ENCODE results near the gene NEBL.

NEBL gene

DNA sequence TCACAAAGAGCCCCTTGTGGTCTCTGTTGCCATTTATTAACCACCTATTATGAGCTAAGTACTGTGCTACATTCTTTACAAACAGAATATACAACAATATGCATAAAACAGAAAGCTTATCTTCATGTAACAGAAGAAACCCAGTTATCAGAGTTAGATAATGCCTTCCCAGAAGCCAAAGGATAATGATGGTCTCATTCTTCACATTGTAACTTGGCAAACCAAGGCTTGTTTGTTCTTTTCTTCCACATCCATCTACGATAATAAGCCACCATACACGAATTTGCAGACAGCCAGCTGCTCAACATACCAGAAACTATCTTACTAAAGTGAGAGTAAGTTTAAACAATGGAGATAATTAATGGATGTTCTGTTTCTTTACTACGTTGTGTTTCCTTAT lies 127.6 kb downstream of the NEBL start:
- no peak overlapping the region for H3K27ac ChIP-seq
- no peaks in the 10 kb centered on the region for H3K36me3 ChIP-seq (ENCODE audit: insufficient read depth, low read length)
- TF ChIP-seq EZH2 (IDR thresholded peaks at IDR 0.05) (no peak), FOXP2 (optimal IDR thresholded peaks at IDR 0.05; ENCODE audit: control extremely low read depth, extremely low read length, insufficient read depth) (no peak), POLR2AphosphoS5 (IDR thresholded peaks at IDR 0.05; ENCODE audit: borderline replicate concordance, low read depth, low read length) (no peak)
- no peak overlapping the region for H3K4me3 ChIP-seq
- H3K9ac ChIP-seq (ENCODE audit: insufficient read length) = no peak overlapping the region
- no peaks in the 10 kb centered on the region for H3K9me3 ChIP-seq (ENCODE audit: low read depth, low read length)
- DNase-seq (ENCODE audit: low read depth, low spot score) = no peak

DNA sequence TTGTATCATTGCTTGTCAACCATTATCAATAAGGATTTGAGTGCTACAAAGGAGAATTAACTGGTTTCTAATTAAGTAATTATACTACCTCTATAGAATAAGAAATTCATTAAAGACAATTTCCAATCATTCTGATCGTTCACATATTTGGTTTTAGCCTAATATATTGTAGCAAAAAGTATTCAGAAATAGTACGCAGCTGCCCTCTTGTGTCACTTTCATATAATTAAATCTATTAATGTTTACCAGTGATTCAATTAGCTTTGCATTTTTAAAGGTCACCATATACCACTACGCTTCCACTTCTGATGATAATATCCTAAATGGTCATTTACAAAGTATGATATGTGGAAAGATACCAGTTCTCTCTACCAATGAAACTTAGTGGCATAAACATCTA lies 128.3 kb downstream of the NEBL start:
- Histone ChIP-seq H3K9me3 (ENCODE audit: low read depth, low read length) (no peaks in the 10 kb centered on the region), H3K36me3 (ENCODE audit: insufficient read depth, low read length) (no peaks in the 10 kb centered on the region), H3K9ac (ENCODE audit: insufficient read length) (no peak overlapping the region), H3K27ac (no peak overlapping the region), H3K4me3 (no peak overlapping the region)
- DNase-seq (ENCODE audit: low read depth, low spot score) = no peak
- TF ChIP-seq FOXP2 (optimal IDR thresholded peaks at IDR 0.05; ENCODE audit: control extremely low read depth, extremely low read length, insufficient read depth) (no peak), POLR2AphosphoS5 (IDR thresholded peaks at IDR 0.05; ENCODE audit: borderline replicate concordance, low read depth, low read length) (no peak), EZH2 (IDR thresholded peaks at IDR 0.05) (no peak)

DNA sequence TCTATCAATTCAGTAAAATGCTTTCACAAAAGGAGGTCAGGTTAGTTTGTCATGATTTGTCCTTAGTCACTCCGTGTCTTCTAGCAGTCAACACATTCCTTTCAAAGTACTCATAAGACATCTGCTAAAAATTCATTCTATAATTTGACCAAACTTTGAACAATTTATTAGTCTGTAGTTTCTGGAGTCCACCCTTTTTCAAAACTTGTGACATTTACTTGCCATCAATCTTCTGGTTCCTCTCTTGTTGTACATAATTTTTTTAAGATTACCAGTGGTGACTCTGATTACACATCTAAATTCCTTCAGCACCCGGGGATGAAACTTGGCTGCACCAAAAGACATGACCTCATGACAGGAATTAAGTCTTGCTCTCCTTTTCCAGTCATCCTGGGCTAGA lies 130.1 kb downstream of the NEBL start:
- no peaks in the 10 kb centered on the region for H3K9me3 ChIP-seq (ENCODE audit: low read depth, low read length)
- no peak overlapping the region for H3K4me3 ChIP-seq
- H3K36me3 ChIP-seq (ENCODE audit: insufficient read depth, low read length) = no peaks in the 10 kb centered on the region
- no peak for TF ChIP-seq POLR2AphosphoS5 (IDR thresholded peaks at IDR 0.05; ENCODE audit: borderline replicate concordance, low read depth, low read length)
- TF ChIP-seq FOXP2 (optimal IDR thresholded peaks at IDR 0.05; ENCODE audit: control extremely low read depth, extremely low read length, insufficient read depth) = no peak
- TF ChIP-seq EZH2 (IDR thresholded peaks at IDR 0.05) = no peak
- no peak overlapping the region for H3K9ac ChIP-seq (ENCODE audit: insufficient read length)
- DNase-seq (ENCODE audit: low read depth, low spot score) = no peak
- H3K27ac ChIP-seq = no peak overlapping the region

DNA sequence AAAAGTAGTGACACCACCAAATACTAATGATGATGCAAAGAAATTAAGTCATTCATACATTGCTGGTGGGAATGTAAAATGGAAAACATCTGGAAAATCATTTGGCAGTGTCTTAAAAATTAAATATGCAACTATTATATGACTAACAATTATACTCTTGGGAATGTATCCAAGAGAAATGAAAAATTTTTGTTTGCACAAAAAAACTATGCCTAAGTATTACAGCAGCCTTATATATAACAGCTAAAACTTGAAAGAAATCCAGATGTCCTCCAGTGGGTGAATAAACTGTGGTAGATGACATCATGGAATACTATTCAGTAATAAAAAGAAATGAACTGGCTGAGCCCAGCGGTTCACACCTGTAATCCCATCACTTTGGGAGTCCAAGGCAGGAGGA lies 132.0 kb downstream of the NEBL start:
- TF ChIP-seq EZH2 (IDR thresholded peaks at IDR 0.05) = no peak
- no peak for TF ChIP-seq FOXP2 (optimal IDR thresholded peaks at IDR 0.05; ENCODE audit: control extremely low read depth, extremely low read length, insufficient read depth)
- no peak for TF ChIP-seq POLR2AphosphoS5 (IDR thresholded peaks at IDR 0.05; ENCODE audit: borderline replicate concordance, low read depth, low read length)
- H3K9me3 ChIP-seq (ENCODE audit: low read depth, low read length) = no peaks in the 10 kb centered on the region
- DNase-seq (ENCODE audit: low read depth, low spot score) = no peak
- no peak overlapping the region for H3K9ac ChIP-seq (ENCODE audit: insufficient read length)
- no peak overlapping the region for H3K4me3 ChIP-seq
- no peak overlapping the region for H3K27ac ChIP-seq
- no peaks in the 10 kb centered on the region for H3K36me3 ChIP-seq (ENCODE audit: insufficient read depth, low read length)

DNA sequence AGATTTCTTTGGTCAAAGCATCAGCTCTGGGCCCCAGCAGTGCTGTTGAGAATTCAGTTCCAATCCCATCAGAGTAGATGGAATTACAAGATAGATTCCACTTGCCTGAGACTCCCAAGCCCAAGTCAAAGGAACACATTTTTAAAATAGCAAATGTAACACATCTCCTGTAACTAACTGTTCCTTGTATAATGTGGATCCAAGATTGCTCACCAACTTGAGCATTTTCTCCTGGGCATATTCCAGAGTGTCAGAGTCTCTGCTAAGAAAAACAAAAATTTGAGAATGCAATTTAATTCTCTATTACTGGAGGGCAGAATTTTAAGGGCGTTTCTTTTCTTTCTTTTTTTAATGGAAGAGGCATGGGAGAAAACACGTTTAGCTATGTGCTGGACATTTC lies 136.7 kb downstream of the NEBL start:
- TF ChIP-seq EZH2 (IDR thresholded peaks at IDR 0.05) (no peak), FOXP2 (optimal IDR thresholded peaks at IDR 0.05; ENCODE audit: control extremely low read depth, extremely low read length, insufficient read depth) (no peak), POLR2AphosphoS5 (IDR thresholded peaks at IDR 0.05; ENCODE audit: borderline replicate concordance, low read depth, low read length) (no peak)
- Histone ChIP-seq H3K9me3 (ENCODE audit: low read depth, low read length) (no peaks in the 10 kb centered on the region), H3K27ac (no peak overlapping the region), H3K9ac (ENCODE audit: insufficient read length) (no peak overlapping the region), H3K4me3 (no peak overlapping the region), H3K36me3 (ENCODE audit: insufficient read depth, low read length) (no peaks in the 10 kb centered on the region)
- DNase-seq (ENCODE audit: low read depth, low spot score) = no peak

DNA sequence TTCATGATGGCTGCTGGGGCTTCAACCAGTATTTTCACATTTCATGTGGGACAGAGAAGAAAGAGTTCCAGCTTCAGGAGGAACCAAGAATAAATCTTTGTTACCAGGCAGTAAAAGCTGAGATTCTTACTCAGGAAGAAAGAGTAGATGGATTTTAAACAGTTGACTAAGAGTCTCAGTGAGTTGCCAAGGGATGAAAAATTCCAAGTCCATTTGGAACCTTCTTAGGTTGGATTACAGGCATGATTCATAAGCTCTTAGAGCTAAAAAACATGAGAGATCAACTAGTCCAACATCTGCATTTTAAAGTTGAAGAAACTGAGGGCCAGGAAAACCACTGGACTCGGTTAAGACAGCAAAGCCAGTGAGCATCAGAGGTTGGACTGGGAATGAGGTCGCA lies 148.6 kb downstream of the NEBL start:
- H3K9me3 ChIP-seq (ENCODE audit: low read depth, low read length) = peaks cover 3% of the 10 kb centered on the region; the same call in 1 of the 2 replicates
- H3K27ac ChIP-seq = no peak overlapping the region
- H3K9ac ChIP-seq (ENCODE audit: insufficient read length) = no peak overlapping the region
- H3K4me3 ChIP-seq = no peak overlapping the region
- no peak for DNase-seq (ENCODE audit: low read depth, low spot score)
- no peak for TF ChIP-seq EZH2 (IDR thresholded peaks at IDR 0.05)
- TF ChIP-seq FOXP2 (optimal IDR thresholded peaks at IDR 0.05; ENCODE audit: control extremely low read depth, extremely low read length, insufficient read depth) = no peak
- TF ChIP-seq POLR2AphosphoS5 (IDR thresholded peaks at IDR 0.05; ENCODE audit: borderline replicate concordance, low read depth, low read length) = no peak
- no peaks in the 10 kb centered on the region for H3K36me3 ChIP-seq (ENCODE audit: insufficient read depth, low read length)

DNA sequence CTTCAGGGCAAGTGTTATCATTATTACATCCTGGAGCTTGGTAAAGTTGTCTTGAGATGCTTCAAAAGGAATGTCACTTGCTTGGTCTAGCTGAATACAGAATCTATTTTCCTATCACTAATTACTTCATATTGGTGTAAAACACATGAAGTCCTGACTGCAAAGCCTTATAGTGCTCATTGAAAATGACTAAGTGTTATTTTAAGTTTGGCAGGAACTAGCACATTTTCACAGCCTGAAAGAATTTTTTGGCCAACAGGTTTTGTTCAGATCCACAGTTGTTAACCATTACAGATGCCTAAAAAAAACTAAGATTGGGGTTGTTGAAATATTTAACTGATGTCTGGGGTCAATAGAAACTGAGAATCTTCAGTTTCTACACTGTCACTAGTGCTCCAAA lies 149.3 kb downstream of the NEBL start:
- TF ChIP-seq FOXP2 (optimal IDR thresholded peaks at IDR 0.05; ENCODE audit: control extremely low read depth, extremely low read length, insufficient read depth) (no peak), POLR2AphosphoS5 (IDR thresholded peaks at IDR 0.05; ENCODE audit: borderline replicate concordance, low read depth, low read length) (no peak), EZH2 (IDR thresholded peaks at IDR 0.05) (no peak)
- H3K27ac ChIP-seq = no peak overlapping the region
- peaks cover 3% of the 10 kb centered on the region; the same call in 1 of the 2 replicates for H3K9me3 ChIP-seq (ENCODE audit: low read depth, low read length)
- H3K4me3 ChIP-seq = no peak overlapping the region
- no peak overlapping the region for H3K9ac ChIP-seq (ENCODE audit: insufficient read length)
- no peaks in the 10 kb centered on the region for H3K36me3 ChIP-seq (ENCODE audit: insufficient read depth, low read length)
- DNase-seq (ENCODE audit: low read depth, low spot score) = no peak

DNA sequence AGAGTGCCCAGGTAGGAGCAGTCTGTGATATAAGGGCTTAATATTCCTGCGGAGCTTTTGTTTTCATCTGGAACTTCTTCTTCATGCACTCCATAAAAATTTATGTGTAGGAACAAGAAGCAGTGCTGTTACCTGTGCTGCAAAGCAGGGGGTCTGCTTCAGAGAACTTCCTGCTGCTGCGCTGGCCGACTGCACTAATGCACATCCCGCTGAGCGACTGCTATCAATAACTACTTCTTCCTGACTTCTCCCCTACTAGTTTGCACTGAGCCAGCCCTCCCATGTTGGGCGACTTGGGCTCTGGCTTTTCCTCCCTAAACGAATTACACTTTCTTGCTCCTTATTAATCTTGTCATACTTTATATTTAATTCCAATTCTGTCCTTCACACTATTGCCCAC lies 150.3 kb downstream of the NEBL start:
- H3K4me3 ChIP-seq = no peak overlapping the region
- no peak for DNase-seq (ENCODE audit: low read depth, low spot score)
- no peak overlapping the region for H3K9ac ChIP-seq (ENCODE audit: insufficient read length)
- H3K9me3 ChIP-seq (ENCODE audit: low read depth, low read length) = peaks cover 3% of the 10 kb centered on the region; the same call in 1 of the 2 replicates
- no peak overlapping the region for H3K27ac ChIP-seq
- TF ChIP-seq EZH2 (IDR thresholded peaks at IDR 0.05) (no peak), POLR2AphosphoS5 (IDR thresholded peaks at IDR 0.05; ENCODE audit: borderline replicate concordance, low read depth, low read length) (no peak)
- H3K36me3 ChIP-seq (ENCODE audit: insufficient read depth, low read length) = no peaks in the 10 kb centered on the region

DNA sequence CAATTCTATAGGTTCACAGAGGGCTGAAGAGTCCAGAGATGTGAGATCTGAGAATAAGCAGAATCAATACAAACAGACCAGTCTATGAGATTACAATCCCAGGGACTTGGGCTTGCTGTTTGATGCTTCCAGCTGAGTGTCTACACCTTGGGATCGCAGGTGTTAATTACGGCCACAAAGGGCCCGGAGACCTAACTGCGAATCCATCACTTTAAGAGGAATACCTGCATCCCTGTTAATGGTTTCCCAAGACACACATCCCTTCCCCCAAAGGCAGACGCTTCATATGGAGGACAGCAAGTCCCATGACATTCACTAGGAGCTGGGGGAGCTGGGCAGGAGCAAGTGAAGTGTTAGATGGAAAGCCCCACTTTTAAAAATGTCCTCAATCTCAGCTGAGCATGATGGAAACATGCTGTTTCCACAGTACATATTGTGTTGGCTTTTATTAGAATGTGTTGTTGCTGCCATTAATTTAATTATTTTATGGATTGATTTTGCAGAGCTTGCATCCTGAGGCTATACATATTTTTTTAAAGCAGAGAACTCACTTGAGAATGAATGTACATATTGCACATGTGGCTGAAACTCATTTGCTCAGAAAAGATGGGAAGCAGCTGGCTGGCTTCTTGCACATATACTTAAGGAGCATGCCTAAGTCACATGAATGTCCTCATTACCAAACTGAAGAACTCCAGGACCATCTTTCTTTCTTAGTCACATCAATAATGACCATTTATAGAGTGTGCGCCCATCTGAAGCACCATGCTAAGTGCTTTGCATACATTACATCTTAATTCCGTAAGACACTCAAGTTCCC lies 151.3 kb downstream of the NEBL start:
- H3K9me3 ChIP-seq (ENCODE audit: low read depth, low read length) = peaks cover 3% of the 10 kb centered on the region; the same call in 1 of the 2 replicates
- no peak overlapping the region for H3K9ac ChIP-seq (ENCODE audit: insufficient read length)
- TF ChIP-seq POLR2AphosphoS5 (IDR thresholded peaks at IDR 0.05; ENCODE audit: borderline replicate concordance, low read depth, low read length) (no peak), FOXP2 (optimal IDR thresholded peaks at IDR 0.05; ENCODE audit: control extremely low read depth, extremely low read length, insufficient read depth) (no peak), EZH2 (IDR thresholded peaks at IDR 0.05) (no peak)
- no peak overlapping the region for H3K4me3 ChIP-seq
- H3K36me3 ChIP-seq (ENCODE audit: insufficient read depth, low read length) = no peaks in the 10 kb centered on the region
- DNase-seq (ENCODE audit: low read depth, low spot score) = no peak
- H3K27ac ChIP-seq = no peak overlapping the region
